HG03025 (cell line): Measurements from ENCODE around the gene ARHGEF12.

Source experiments
- ATAC-seq: cut with Tn5 transposase; IDR thresholded peaks from one replicate; pipeline ENCODE4 v1.9.1; 2021; ENCODE audit warnings: mild to moderate bottlenecking, moderate library complexity; ENCODE audit not compliant: unreplicated experiment, low FRiP score

The ARHGEF12 gene

GRCh38 chr11:120409655-120410054, 73.4 kb downstream of the ARHGEF12 start:
- no peak for ATAC-seq

DNA sequence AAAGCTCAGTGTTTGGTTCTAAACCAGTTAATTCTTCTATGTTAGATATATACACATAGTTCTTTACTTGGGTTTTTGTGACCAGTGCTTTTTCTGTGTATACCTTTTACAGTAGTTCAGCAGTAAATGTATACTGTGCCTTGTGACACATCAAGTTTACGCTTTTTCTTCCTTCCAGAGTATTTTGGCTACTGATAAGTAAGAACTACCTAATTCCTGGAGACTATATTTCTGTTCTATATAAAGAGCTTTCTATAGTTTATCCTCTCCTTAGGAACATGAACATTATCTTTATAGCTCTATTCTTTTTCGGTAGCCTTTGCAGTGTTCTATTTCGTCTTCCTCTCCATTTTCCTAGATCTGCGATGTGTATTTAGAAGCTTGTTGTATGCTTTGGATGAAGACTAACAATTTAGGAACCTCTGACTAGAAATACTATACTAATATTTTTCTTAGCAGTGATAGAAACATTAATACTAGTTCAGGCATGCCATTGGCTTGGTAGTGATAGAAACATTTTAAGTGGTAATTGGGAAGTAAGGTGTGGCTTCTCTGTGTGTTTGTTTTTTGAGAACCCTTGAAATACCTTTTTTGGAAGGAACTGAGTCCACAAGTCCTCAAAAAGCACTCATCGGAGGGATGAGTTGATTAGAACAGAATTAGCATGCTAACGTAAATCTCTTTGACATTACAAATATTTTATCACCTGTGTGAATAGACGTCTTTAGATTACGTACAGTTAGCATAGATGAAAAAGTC, 74.6 kb downstream of the ARHGEF12 start:
- no peak for ATAC-seq

GRCh38 chr11:120413480-120413879, 77.3 kb downstream of the ARHGEF12 start:
- ATAC-seq: no peak

- ATAC-seq: no peak
Measured at GRCh38 chr11:120420572-120420971, 84.4 kb downstream of the ARHGEF12 start.

DNA sequence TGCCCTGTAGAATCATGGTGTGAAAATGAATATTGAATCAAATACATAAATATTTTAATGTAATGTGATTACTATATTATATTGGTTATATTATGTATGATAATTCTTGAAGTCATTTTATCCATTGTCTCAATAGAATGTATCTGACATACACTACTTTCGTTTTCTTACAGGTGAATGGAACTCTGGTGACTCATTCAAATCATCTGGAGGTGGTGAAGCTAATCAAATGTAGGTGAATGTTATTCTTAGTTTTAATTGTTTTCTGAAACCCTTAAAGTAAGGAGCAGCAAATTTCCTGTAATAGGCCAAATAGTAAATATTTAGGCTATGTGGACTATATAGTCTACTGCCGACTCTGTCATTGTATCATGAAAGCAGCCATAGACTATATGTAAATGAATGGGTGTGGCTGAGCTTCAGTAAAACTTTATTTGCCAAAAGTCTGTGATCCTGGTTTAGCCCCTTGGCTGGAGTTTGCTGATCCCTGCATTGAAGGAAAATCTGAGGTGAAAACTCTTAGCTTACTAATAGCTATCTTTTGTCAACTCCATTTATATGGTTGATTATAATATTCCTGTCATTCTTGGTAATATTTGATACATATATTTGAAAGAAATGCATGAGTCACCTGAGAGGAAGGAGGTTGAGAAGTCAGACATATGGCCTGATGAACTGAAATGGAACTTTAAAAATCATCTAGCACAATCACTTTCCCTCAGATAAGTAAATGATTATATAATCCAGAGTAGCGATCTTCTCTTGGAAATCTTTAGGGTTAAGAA, 88.2 kb downstream of the ARHGEF12 start:
- ATAC-seq: no peak

DNA sequence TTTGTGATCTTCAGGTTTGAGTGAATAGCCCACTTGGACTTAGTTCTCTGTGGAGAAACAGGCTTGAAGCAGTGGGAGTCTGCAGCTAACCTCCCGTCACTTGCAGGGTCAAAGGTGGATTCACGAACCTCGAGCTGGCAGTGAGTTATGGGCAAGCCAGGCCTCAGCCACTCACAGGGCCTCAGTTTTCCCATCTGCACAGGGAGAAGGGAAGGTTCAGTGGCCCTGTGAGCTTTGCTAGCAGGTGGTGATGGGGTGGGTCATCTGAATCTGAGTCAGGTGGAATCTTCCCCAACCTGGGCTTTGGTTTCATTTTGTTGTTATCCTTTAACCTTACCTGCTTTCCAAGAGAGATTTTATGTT, 88.7 kb downstream of the ARHGEF12 start:
- ATAC-seq: no peak

GRCh38 chr11:120425527-120425926, 89.3 kb downstream of the ARHGEF12 start:
- no peak for ATAC-seq

- no peak for ATAC-seq
Measured at GRCh38 chr11:120430146-120430545, 93.9 kb downstream of the ARHGEF12 start.

DNA sequence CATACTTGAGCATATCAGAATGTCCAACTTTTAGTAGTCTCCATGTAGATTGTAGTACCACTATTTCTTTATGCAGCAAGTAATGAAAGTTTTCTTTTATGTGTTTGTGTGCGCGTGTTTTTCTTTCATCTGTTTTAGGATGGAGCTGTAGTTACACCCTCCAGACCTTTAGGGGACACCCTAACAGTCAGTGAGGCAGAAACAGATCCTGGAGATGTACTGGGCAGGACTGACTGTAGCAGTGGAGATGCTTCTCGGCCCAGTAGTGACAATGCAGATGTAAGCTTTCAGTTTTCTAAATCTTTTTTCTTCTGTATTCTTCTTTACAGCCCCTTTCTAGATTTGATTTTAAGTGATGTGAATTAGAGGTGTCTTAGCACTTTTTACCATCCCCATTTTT, 95.4 kb downstream of the ARHGEF12 start:
- ATAC-seq: no peak

- ATAC-seq: no peak
Measured at GRCh38 chr11:120432056-120433018, 96.1 kb downstream of the ARHGEF12 start.

DNA sequence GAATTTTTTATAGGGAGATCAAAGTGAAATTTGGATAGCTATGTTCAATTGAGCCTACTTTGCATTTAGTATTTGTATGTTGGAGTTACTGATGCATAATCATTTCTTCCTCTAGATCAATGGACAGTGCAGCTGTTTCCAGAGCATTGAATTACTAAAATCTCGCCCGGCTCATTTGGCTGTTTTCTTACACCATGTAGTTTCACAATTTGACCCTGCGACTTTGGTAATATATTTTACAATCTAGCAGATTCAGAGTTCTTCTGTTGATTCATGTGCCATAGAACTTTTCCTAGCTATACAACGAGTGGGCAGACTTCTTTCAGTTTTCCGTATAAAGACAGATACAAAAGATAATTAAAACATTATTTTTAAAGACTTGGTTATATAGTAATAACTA, 105.4 kb downstream of the ARHGEF12 start:
- no peak for ATAC-seq

GRCh38 chr11:120442031-120442430, 105.8 kb downstream of the ARHGEF12 start:
- ATAC-seq: no peak

DNA sequence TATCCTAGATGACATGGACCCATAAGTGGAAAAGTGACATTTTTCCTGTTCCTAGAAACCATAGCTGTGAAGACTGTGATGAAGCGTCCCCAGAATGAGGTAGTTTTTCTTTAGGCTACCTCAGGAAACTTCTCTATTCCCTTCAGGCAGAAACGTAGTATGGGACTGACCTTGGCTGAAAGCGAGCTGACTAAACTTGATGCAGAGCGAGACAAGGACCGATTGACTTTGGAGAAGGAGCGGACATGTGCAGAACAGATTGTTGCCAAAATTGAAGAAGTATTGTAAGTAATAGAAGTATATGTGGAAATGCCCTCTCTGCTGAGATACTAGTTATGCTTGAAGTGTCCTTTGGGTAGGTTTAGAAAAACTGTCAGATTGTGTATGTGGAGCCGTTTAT, 110.6 kb downstream of the ARHGEF12 start:
- no peak for ATAC-seq

DNA sequence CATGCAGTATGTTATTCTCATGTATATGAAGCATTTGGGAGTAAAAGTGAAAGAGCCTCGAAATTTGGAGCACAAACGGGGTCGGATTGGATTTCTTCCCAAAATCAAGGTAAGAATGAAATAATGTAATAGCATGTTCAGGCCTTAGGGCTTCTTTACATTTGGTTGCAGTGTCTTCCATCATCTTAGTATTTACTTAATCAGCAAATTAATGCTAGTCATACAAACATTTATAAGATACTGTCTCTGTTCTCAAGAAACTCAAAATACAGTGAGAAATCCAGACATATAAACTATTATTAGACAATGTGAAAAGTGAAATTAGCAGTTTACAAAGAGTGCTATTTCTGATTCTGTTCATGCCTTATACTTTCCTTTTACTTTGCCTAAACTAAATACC, 112.0 kb downstream of the ARHGEF12 start:
- ATAC-seq: no peak

DNA sequence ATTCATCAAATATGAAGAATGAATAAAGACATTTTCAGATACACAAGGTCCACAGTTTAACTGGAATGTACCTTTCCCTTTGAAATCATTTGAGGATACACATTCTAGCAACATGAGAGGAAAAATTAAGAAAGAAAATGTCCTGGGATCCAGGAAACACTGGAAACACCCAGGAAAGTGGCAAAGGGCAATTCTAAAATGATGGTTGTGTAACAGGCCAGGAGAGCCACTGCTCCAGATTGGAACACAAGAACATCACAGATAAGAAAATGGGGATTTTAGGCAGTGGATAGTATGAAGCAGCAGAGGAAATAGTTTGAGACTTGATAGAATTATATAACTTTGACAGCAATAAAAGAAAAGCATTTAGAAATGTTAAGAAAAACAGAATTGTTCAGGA, 119.3 kb downstream of the ARHGEF12 start:
- no peak for ATAC-seq

DNA sequence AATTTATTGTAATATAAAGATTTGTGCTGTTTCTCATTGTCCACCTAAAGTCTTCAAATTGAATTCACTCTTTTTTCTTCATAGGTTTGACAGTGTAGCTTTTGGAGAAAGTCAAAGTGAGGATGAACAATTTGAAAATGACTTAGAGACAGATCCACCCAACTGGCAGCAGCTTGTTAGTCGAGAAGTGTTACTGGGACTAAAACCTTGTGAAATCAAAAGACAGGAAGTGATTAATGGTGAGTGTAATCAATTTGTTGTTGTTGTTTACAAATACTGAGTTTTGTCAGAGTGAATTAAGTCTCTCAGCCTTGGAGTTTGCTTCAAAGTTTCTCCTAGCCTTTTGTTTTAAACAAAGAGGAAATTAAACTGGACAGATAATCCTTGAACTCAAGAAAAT, 121.8 kb downstream of the ARHGEF12 start:
- no peak for ATAC-seq

DNA sequence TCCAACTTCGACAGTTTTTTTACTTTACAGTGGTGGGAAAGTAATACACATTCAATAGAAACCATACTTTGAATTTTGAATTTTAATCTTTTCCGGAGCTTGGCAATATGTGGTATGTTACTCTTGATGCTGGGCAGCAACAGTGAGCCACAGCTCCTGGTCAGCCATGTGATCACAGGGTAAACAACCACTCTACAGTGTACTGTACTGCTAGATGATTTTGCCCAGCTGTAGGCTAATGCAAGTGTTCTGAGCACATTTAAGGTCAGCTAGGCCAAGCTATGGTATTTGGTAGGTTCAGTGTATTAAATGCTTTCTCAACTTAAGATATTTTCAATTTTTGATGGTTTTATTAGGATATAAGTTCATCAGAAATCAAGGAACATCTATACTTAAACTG, 126.6 kb downstream of the ARHGEF12 start:
- ATAC-seq: no peak

GRCh38 chr11:120465921-120466534, 129.8 kb downstream of the ARHGEF12 start:
- no peak for ATAC-seq

DNA sequence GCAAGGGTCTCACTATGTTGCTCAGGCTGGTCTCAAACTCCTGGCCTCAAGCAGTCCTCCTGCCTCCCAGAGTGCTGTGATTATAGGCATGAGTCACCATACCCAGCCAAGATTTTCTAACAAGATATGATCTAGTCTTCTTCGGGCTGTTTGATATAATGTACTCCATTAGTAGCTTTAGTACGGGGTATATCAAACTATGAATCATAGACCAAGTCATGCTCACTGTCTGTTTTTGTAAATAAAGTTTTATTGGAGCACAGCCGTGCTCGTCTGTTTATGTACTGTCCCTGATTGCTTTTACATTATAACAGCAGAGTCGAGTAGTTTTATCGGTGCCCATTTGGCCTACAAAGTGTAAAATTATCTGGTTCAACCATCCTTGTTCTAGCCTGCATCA, 131.4 kb downstream of the ARHGEF12 start:
- ATAC-seq: no peak

GRCh38 chr11:120471131-120471530, 134.9 kb downstream of the ARHGEF12 start:
- no peak for ATAC-seq
